NCI-H69 (cell line): ENCODE results near the gene ZNF354C.

Source experiments
- DNase-seq: peaks from one replicate; lab custom pipeline; 2025; lab: John Stamatoyannopoulos, UW

The ZNF354C gene

GRCh38 chr5:179113945-179114641 lies 53.9 kb downstream of the ZNF354C start:
- no peak for DNase-seq

GRCh38 chr5:179114756-179115155 lies 54.6 kb downstream of the ZNF354C start:
- DNase-seq: no peak

GRCh38 chr5:179115307-179115706 lies 55.1 kb downstream of the ZNF354C start:
- DNase-seq: no peak

- DNase-seq: no peak
Measured at GRCh38 chr5:179115845-179116524, 55.8 kb downstream of the ZNF354C start.

- no peak for DNase-seq
Measured at GRCh38 chr5:179118338-179118737, 58.2 kb downstream of the ZNF354C start.

GRCh38 chr5:179118756-179119414 lies 58.7 kb downstream of the ZNF354C start:
- no peak for DNase-seq

GRCh38 chr5:179119415-179120170 lies 59.4 kb downstream of the ZNF354C start:
- DNase-seq: no peak

GRCh38 chr5:179120421-179120861 lies 60.3 kb downstream of the ZNF354C start:
- no peak for DNase-seq

GRCh38 chr5:179120951-179121666 lies 60.9 kb downstream of the ZNF354C start:
- no peak for DNase-seq

- no peak for DNase-seq
Measured at GRCh38 chr5:179121667-179122111, 61.5 kb downstream of the ZNF354C start.

- no peak for DNase-seq
Measured at GRCh38 chr5:179122411-179123108, 62.4 kb downstream of the ZNF354C start.

- no peak for DNase-seq
Measured at GRCh38 chr5:179123109-179123426, 62.9 kb downstream of the ZNF354C start.

GRCh38 chr5:179123491-179124272 lies 63.5 kb downstream of the ZNF354C start:
- DNase-seq: no peak

- DNase-seq: no peak
Measured at GRCh38 chr5:179124273-179124852, 64.2 kb downstream of the ZNF354C start.

- no peak for DNase-seq
Measured at GRCh38 chr5:179124853-179125788, 64.9 kb downstream of the ZNF354C start.

GRCh38 chr5:179125789-179126505 lies 65.8 kb downstream of the ZNF354C start:
- no peak for DNase-seq

- DNase-seq: no peak
Measured at GRCh38 chr5:179126506-179126991, 66.4 kb downstream of the ZNF354C start.
